Activated T-helper 2 cell treated with anti-CD3 and anti-CD28 coated beads, Interferon-gamma antibody, Interleukin-2, Interleukin-4, amounts not matched to agents 10 μg/mL and 5 μg/mL and 100 μg/mL, durations not matched to agents 14 hours and 24 hours and 36 hours (primary cell): ENCODE data around the gene CAMTA2. TPM values are rescaled to one million over a fixed set of nuclear protein-coding genes. Genes with fewer than 3 reads are reported as not detected.

Experiments
- DNase-seq: peaks from one replicate; pipeline ENCODE4 v3.0.0; 2021; ENCODE audit warnings: low spot score
- H3K27ac Mint-ChIP-seq: one replicate; pipeline ENCODE4 v1.8.0; 2021; ENCODE audit warnings: mixed read lengths
- H3K27me3 Mint-ChIP-seq: one replicate; pipeline ENCODE4 v1.8.0; 2021; ENCODE audit warnings: low read depth, mixed read lengths
- H3K36me3 Mint-ChIP-seq: one replicate; pipeline ENCODE4 v1.8.0; 2021; ENCODE audit warnings: low read depth, mixed read lengths
- H3K4me1 Mint-ChIP-seq: one replicate; pipeline ENCODE4 v1.8.0; 2021; ENCODE audit warnings: low read depth, mixed read lengths
- H3K4me3 Mint-ChIP-seq: one replicate; pipeline ENCODE4 v1.8.0; 2021; ENCODE audit warnings: low read depth, mild to moderate bottlenecking, moderate library complexity, mixed read lengths
- H3K9me3 Mint-ChIP-seq: one replicate; pipeline ENCODE4 v1.8.0; 2021; ENCODE audit warnings: mixed read lengths
- intact Hi-C: fragments of 100-400 bp; cut with micrococcal nuclease; formaldehyde crosslinking; loops from one replicate; pipeline ENCODE4 v1.15.1; 2023
- total RNA-seq: library from RNA; stranded (reverse); gene quantifications from 2 replicates; pipeline ENCODE4 v1.2.3, GENCODE V29; 2022

The CAMTA2 gene
- total RNA-seq, 1 donor from 2014 or later, result 92.3 TPM

DNA sequence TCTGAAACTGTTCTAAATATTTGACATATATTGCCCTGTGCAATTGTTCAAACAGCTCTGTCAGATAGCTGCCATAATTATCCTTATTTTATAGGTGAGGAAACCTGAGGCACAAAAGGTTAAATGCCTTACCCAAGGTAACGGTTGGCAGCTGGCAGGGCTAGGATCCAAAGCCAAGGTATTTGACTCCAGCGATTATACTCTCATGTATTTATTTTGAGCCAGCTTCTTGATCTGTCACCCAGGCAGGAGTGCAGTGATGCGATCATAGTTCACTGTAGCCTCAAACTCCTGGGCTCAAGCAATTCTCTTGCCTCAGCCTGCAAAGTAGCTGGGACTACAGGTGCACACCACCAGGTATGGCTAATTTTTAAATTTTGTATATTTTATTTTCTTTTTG lies 29.4 kb downstream of the CAMTA2 start:
- Mint-ChIP-seq H3K4me3 (no peak overlapping the region), H3K9me3 (no peaks in the 10 kb centered on the region), H3K27ac (no peak overlapping the region), H3K27me3 (no peaks in the 10 kb centered on the region), H3K4me1 (peaks cover 4% of the 10 kb centered on the region), H3K36me3 (peaks cover 38% of the 10 kb centered on the region)
- intact Hi-C loops, result no loop called here
- DNase-seq, result no peak

DNA sequence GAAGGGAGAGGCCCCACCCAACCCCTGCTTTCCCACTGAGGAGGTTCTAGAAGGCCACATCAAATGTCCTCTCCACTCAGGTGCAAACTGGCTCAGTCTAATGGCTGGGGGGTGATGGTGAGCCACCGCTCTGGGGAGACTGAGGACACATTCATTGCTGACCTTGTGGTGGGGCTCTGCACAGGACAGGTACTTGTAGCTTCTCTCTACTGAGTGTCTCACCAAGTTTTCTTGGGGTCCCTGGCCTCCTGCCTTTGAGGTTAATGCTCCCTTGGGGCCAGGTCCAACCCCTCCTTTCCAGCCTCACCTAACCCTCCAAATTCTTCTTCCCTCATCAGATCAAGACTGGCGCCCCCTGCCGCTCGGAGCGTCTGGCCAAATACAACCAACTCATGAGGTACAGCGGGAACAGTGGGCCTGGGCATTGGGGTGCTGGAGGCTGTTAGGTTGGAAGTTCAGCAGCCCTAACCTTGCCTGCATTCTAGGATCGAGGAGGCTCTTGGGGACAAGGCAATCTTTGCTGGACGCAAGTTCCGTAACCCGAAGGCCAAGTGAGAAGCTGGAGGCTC lies 30.9 kb downstream of the CAMTA2 start:
- Mint-ChIP-seq H3K27ac (no peak overlapping the region), H3K4me1 (peaks cover 4% of the 10 kb centered on the region), H3K27me3 (no peaks in the 10 kb centered on the region), H3K4me3 (no peak overlapping the region), H3K9me3 (no peaks in the 10 kb centered on the region), H3K36me3 (peaks cover 34% of the 10 kb centered on the region)
- no peak for DNase-seq
- intact Hi-C loops, result no loop called here

DNA sequence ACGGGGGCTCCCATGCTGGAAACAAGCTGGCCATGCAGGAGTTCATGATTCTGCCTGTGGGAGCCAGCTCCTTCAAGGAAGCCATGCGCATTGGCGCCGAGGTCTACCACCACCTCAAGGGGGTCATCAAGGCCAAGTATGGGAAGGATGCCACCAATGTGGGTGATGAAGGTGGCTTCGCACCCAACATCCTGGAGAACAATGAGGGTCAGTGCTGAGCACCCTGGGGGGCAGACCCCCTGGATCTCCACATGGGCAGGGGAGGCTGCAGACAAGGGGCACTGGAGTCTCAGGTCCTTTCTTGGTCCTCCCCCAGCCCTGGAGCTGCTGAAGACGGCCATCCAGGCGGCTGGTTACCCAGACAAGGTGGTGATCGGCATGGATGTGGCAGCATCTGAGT lies 32.4 kb downstream of the CAMTA2 start:
- Mint-ChIP-seq H3K36me3 (peaks cover 27% of the 10 kb centered on the region), H3K4me1 (peaks cover 14% of the 10 kb centered on the region), H3K27me3 (no peaks in the 10 kb centered on the region), H3K9me3 (no peaks in the 10 kb centered on the region), H3K4me3 (no peak overlapping the region), H3K27ac (no peak overlapping the region)
- DNase-seq, result no peak
- intact Hi-C loops, result no loop called here

DNA sequence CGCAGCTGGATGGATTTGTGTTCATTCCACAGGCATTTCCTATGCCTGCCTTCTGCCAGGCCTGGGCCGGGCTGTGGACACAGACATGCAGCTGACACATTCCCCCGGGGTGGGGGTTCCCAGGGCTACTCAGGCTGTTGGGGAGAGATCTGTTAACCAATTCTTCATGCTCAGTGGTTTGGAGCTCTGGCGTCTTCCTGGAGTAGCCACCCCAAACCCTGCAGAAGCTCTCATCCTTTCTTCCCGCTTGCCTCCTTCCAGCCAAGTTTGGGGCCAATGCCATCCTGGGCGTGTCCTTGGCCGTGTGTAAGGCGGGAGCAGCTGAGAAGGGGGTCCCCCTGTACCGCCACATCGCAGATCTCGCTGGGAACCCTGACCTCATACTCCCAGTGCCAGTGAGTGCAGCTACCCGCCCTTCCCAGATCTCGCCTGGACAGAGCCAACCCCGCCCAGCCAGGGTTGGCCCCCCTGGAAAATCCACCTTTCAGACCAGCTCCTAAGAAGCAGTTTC lies 34.0 kb downstream of the CAMTA2 start:
- no peaks in the 10 kb centered on the region for H3K27me3 Mint-ChIP-seq
- intact Hi-C loops, result no loop called here
- peaks cover 16% of the 10 kb centered on the region for H3K36me3 Mint-ChIP-seq
- peaks cover 16% of the 10 kb centered on the region for H3K4me1 Mint-ChIP-seq
- H3K27ac Mint-ChIP-seq, result no peak overlapping the region
- no peaks in the 10 kb centered on the region for H3K9me3 Mint-ChIP-seq
- no peak overlapping the region for H3K4me3 Mint-ChIP-seq
- no peak for DNase-seq

DNA sequence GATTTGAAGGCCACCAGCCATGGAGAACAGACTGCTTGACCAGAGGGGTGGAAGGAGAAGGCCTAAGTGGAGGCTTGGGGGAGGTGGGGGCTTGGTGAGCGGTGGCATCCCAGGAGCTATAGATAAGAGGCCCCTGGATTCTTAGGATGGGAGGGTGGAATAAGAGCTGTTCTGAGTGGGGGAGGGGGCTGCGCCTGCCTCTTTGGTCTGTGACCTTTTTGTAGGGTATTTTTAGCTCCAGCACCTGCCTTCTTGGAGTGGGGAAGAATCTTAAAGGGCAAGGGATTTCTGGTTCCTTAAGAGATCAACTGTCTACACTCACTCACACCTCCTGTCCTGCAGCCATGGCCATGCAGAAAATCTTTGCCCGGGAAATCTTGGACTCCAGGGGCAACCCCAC lies 36.0 kb downstream of the CAMTA2 start:
- Mint-ChIP-seq H3K27me3 (no peaks in the 10 kb centered on the region), H3K27ac (peak overlapping the region; percentile 94), H3K4me3 (peak overlapping the region; percentile 88), H3K36me3 (peaks cover 21% of the 10 kb centered on the region), H3K9me3 (no peaks in the 10 kb centered on the region), H3K4me1 (peaks cover 18% of the 10 kb centered on the region)
- no peak for DNase-seq
- intact Hi-C loops, result no loop called here

DNA sequence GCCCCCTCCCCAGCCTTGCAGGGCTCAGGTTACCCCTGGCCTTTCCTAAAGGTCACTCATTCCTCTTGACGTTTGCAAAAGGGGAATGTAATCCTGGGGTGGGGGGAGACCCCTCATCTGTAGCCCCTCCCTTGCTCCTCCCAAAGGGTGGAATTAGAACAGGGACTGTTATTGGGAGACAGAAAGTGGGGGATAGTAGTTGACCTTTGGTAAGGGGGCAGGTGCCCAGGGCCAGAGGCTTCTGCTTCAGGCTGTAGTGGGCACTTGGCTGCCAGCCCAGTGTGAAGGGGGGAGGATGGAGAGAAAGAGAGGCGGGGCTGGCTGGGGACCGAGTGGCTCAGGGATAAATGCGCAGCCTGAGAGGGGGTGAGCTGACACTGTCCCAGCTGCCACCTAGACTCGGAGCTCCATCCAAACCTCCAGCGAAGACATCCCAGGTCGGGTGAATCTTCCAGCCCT lies 36.7 kb downstream of the CAMTA2 start, which contains the start of gene ENO3:
ENO3 (plus strand) TSS at position 374 of the 459 bp plus-strand sequence. CDS start 711 bp downstream, outside the sequence.
- no peaks in the 10 kb centered on the region for H3K9me3 Mint-ChIP-seq
- intact Hi-C loops, result no loop called here
- no peaks in the 10 kb centered on the region for H3K27me3 Mint-ChIP-seq
- peaks cover 21% of the 10 kb centered on the region for H3K36me3 Mint-ChIP-seq
- H3K27ac Mint-ChIP-seq, result peak within 1 kb of the TSS; percentile 94
- H3K4me3 Mint-ChIP-seq, result peak within 1 kb of the TSS; percentile 88
- no peak for DNase-seq
- H3K4me1 Mint-ChIP-seq, result peaks cover 20% of the 10 kb centered on the region

DNA sequence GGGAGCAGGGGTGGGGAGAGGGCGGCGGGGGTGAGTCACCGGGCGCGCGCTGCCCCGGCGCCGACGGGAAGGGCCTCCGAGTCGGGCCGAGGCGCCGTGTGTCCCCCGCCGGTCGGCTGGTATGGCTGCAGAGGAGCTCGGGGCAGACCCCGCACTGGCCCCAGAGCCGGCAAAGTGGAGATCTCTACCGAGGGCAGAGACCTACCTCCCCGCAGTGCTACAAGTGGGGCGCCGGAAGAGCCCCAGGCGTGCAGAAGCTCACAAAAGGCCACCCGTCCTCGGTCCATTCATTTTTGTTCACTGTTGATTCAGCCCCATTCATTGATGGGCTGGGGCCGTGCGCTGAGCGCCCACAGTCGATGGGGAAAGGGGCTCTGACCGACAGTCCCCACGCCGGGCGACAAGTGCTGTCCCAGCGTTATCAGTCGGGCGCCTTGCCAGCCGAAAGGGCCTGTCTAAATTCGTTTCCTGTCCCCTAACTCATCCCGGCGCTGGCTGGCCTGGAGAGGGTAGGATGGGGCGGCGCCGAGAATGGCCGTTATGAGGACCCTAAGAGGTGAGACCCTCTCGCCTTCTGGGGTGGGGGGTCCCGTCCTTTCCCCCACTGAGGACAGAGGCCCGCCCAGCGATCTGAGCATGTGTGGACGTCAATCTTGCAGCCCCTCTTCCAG lies 37.3 kb downstream of the CAMTA2 start:
- Mint-ChIP-seq H3K9me3 (no peaks in the 10 kb centered on the region), H3K4me3 (peak overlapping the region; percentile 88), H3K36me3 (peaks cover 25% of the 10 kb centered on the region), H3K27ac (peak overlapping the region; percentile 94), H3K4me1 (peaks cover 25% of the 10 kb centered on the region), H3K27me3 (no peaks in the 10 kb centered on the region)
- DNase-seq, result no peak
- intact Hi-C loops, result no loop called here

DNA sequence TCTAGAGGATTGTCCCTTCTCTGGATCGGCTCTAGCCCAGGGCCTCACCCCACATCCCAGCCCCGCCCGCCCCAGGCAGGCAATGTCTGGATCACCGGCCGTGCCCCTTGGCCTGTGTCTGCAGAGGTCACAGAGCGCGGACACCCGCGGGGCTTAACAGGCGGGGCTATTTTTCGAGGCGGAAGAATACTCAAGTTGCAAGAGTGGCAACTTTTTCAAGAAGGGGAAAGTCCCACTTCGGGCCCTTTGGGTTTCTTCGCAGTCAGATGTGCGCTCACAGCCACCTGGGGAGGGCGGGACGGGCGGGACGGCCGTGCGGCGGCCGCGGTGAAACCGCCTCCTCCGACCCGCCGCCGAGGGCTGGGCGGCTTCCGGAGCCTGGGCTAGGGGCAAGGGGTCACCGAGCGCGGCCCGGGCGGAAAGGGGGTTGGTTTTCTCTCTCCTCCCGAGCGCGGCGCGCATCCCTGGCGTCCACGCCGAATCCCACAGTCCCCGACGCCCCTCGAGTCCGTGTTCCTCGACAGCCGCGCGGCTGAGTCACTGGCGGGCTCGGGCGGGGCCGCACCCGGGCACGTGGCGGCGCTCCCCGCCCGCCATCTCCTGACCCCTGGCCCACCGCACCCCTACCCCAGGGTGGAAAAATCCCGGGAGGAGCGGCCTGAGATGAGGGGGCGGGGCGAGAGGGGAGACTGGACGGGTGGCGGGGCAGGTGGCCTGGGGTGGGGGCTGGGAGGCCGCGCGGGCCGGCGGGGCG lies 38.0 kb downstream of the CAMTA2 start:
- peak overlapping the region; percentile 79 for H3K4me3 Mint-ChIP-seq
- peaks cover 32% of the 10 kb centered on the region for H3K36me3 Mint-ChIP-seq
- no peaks in the 10 kb centered on the region for H3K9me3 Mint-ChIP-seq
- H3K27me3 Mint-ChIP-seq, result no peaks in the 10 kb centered on the region
- DNase-seq, result peak; percentile 77
- H3K27ac Mint-ChIP-seq, result peak overlapping the region; percentile 86
- peaks cover 32% of the 10 kb centered on the region for H3K4me1 Mint-ChIP-seq
- intact Hi-C loops, result loop anchor here (2.0 to 10.0 kb wide), 2 partner anchors 239 to 585 kb away; partner anchors contain the start of genes ARRB2 and UBE2G1

DNA sequence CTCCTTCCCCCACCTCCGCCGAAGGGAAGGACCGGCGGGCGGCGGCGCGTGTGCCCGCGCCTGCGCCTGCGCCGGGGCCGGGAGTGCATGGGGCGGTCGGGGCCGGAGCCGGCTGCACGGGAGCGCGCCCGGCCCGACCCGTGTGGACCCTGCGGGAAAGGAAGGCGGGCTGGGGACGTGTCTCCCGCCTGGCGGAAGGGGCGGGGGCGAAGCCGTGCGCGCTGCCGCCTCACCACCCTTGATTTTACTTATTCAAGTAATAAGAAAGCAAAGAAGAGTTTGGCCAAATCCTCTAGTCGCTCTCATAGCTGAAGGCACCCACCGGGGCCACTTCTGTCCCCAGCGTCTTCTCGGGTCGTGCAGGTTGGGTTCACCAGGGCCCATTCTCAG lies 38.5 kb downstream of the CAMTA2 start:
- Mint-ChIP-seq H3K4me1 (peaks cover 37% of the 10 kb centered on the region), H3K36me3 (peaks cover 38% of the 10 kb centered on the region), H3K27ac (peak overlapping the region; percentile 100), H3K9me3 (no peaks in the 10 kb centered on the region), H3K27me3 (no peaks in the 10 kb centered on the region), H3K4me3 (peak overlapping the region; percentile 100)
- intact Hi-C loops, result loop anchor here (1.0 to 10.0 kb wide), 4 partner anchors 9 to 584 kb away; partner anchors contain the start of genes ARRB2, RNF167, SLC25A11 and SPAG7
- DNase-seq, result no peak

DNA sequence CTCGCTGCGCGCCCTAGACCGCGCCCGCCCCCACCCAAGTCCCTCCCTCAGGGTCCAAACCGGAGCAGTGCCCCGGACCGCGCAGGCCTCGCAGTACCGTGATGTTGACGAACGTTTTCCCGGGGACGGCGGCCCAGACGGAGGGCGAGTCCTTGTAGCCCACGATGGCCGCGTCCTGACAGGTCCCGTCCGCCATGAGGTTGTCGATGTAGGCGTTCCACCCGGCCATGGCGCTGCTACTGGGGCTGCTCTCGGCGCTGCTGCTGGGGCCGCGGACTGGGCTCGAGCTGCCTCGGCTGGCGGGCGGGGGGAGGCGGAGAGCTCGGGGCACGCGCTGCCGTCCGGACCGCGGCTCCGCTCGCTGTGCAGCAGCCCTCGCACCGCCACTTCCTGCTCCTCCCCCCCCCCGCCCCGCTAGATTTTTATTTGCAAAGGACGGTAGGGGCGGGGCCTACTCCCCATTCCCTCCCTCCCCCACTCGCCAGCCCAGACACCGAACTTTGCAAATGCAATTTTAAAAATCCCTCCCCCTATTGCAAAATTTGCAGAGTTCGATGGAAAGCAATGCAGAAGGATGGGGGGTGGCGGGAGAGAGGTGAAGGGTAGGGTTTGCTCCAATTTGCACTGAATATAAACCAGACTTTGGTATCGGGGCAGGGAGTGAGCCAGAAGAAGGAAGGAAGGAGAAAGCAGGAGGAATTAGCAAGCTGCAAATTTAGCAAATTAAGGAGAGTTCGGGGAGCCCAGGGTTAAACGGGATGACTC lies 39.1 kb downstream of the CAMTA2 start, which contains the start of gene PFN1:
PFN1 (minus strand) TSS at position 365 of the 765 bp plus-strand sequence; CDS start at position 229, 136 bp downstream.
- intact Hi-C loops, result loop anchor here (1.0 to 10.0 kb wide), 4 partner anchors 8 to 584 kb away; partner anchors contain the start of genes ARRB2, RNF167, SLC25A11 and SPAG7
- Mint-ChIP-seq H3K9me3 (no peaks in the 10 kb centered on the region), H3K4me1 (peaks cover 40% of the 10 kb centered on the region), H3K27me3 (no peaks in the 10 kb centered on the region), H3K4me3 (peak within 1 kb of the TSS; percentile 100), H3K36me3 (peaks cover 42% of the 10 kb centered on the region), H3K27ac (peak within 1 kb of the TSS; percentile 100)
- peak; percentile 87 for DNase-seq

DNA sequence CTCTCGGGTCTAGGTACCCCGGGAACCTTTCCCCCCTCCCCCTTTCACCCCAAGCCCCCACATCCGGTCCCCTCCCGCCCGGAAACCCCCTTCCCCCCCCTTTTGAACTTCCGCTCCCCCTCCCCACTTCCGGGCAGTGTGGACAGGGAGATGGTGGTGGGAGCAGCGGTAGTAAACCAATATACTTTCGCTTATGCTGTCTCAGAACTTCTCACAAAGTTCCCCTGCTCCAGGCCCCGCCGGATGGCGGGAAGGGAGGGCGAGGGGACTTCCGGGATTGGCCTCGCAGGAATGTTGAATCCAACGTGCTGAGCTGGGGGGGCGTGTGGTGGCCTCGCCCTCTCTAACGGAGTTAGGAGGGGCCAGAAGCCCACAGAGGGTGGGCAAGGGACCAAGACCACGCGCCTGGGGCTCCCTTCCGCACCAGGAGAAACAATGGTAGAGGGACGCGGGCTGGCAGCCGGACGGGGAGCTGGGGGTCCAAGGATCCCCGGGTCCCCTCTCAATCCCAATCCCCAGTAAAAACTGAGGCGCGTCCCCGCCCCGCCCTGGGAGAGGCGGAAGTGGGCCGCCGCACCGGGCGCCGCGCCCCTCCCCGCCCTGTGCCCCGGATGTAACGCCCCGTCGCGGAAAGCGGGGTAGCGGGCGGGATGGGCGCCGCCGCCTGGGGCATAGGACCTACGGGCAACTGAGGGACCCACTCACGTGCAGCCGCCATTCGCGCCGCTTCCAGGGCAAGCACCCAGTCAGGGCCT lies 39.9 kb downstream of the CAMTA2 start:
- Mint-ChIP-seq H3K4me3 (peak overlapping the region; percentile 100), H3K27me3 (no peaks in the 10 kb centered on the region), H3K4me1 (peaks cover 45% of the 10 kb centered on the region), H3K36me3 (peaks cover 50% of the 10 kb centered on the region), H3K9me3 (no peaks in the 10 kb centered on the region), H3K27ac (peak overlapping the region; percentile 95)
- DNase-seq, result peak; percentile 69
- intact Hi-C loops, result loop anchor here (1.0 to 10.0 kb wide), 4 partner anchors 7 to 583 kb away; partner anchors contain the start of genes ARRB2, RNF167, SLC25A11 and SPAG7
